Activated gamma-delta T cell treated with anti-CD3 and anti-CD28 coated beads, Interleukin-2, amount 50 U/mL, for 16 hours (primary cell): ENCODE data around the gene CXorf66.
"Not testable (repeated sequence)": the region's sequence is repeated elsewhere in the genome, so short reads cannot be mapped to it uniquely, and the experiment has no call there.

Experiments used
- DNase-seq: peaks from one replicate; pipeline ENCODE4 v3.0.0-alpha.2; 2020; ENCODE audit warnings: low read depth

CXorf66 gene, protein sequence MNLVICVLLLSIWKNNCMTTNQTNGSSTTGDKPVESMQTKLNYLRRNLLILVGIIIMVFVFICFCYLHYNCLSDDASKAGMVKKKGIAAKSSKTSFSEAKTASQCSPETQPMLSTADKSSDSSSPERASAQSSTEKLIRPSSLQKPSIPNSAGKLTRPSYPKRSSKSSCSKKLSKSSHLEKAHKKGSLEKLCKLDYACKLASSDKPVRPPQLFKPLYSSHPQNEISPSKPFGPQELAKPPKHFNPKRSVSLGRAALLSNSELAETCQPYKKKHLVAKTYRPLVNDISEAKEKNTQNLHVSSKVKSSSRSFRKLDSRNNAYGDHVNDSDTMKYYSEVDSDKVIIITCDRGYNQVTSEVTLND

DNA sequence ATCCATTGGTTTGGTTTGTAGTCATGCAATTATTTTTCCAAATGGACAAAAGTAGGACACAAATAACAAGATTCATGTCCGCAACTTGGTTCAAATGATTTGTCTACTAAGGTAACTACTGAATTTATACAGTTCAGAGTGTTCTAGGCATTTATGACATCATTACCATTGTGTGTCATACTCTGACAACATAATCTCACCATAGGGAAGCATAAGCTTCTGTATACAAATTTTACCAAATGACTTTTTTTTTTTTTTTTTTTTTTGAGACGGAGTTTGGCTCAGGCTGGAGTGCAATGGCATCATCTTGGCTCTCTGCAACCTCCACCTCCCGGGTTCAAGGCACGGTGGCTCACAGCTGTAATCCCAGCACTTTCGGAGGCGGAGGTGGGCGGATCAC is at the start of gene CXorf66:
CXorf66 (minus strand) TSS at position 101 of the 400 bp plus-strand sequence; CDS start at position 76, 25 bp downstream.
- DNase-seq, result no peak

DNA sequence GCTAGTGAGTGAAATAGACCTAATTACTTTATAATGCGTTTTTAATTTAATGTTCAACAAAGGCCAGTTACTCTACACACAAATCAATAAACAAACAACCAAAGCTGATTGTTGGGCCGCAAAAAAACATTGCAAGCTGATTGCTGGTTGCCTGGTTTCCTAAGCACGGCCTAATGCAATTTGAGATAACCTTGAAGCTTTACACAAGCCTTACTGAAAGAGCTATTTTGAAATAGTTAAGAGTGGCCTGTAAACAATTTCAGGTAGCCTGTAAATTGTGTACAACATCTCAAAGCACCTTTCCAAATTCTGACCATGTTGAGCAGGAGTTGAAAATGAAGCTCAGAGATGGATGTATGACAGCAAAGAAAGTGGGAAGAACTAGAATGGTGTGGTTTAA is 17.5 kb upstream of the CXorf66 start:
- no peak for DNase-seq

DNA sequence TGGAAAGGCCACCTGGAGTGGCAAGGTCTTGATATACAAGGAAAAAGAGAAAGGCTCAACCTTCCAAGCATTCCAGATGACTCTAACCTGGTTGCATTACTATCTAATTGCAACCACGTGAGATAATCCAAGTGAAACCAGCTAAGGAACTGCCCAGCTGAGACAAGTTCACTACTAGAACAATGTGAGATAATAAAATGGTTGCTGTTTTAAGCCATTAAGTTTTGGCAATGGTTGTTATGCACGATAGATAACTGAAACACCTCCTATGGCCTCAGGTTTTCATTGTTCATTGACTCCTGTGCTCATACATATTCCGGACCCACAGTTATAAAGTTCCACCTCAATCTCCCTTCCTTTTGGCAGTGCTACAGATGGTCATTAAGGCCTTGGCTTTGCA is 9.2 kb upstream of the CXorf66 start:
- no peak for DNase-seq

DNA sequence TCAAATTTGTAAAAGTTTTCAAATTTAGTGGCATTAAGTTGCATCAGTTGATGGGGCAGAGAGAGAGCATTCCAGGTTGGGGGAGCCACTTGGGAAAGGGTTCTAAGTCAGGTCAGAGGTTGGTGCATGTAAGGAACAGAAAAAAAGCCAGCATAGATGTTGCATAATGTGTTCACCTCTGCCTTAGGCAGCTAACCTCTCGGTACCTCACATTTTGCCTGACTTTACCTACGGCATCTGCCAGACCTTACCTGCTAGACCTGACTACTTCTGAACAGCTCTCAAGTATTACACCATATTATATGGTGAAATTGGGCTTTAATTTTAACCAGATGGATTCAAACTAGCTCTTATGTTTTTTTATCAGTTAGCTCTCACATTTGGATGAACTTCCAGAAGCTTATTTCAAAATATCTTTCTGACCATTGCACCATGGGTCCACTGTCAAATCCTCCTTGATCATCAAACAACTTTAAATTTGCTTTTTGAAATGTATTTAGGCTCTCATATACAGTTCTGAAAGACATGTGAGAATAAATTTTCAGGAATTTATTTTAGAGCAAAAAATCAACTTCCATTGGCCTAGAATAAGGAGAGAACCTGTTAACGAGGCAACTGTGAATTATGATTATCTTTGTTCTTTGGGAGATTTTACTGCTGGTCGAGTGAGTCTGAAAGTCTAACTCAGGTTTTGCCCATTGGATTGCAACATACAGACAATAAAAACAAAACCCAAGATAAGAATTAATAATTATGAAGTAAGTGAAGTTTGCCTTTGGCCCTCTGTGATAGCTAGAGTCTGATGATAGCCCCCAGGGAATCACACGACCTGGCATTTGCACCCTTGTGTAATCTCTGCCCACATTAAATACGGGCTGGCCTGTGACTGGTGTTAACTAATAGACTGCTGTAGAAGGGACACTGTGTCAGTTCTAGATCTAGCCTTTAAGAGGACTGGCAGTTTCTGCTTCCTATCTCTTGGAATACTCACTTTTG is 7.6 kb upstream of the CXorf66 start:
- no peak for DNase-seq

DNA sequence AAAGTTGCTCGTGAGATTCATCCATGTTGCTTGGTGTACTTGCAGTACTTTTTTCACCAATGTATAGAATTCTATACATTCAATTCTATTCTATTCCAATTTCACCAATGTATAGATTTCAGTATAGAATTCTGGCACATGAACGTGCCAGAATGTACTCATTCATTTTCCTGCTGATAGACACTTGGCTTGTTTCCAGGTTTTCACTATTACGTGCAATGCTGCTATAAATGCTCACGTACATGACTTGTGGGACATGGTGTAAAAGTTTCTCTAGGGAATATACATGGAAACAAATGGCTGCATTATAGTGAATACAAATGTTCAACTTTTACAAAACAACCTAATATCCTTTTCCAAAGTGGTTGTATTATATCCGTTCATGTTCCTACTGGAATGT is 6.8 kb upstream of the CXorf66 start:
- DNase-seq, result no peak

DNA sequence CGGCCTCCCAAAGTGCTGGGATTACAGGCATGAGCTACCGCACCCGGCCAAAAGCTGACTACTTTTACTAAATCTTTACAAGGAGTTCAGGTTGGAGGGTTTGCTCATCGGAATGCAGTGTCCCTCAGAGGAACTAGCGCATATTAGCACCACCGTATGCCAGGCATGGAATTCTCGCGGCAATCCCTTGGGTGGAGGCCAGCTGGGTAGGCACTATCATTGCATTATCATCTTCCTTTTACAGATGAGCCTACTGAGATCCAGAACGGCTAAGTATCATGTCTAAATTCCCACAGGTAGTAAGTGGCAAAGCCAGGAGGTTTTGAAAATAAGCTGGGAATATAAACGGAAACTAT is 6.1 kb upstream of the CXorf66 start:
- DNase-seq, result no peak

DNA sequence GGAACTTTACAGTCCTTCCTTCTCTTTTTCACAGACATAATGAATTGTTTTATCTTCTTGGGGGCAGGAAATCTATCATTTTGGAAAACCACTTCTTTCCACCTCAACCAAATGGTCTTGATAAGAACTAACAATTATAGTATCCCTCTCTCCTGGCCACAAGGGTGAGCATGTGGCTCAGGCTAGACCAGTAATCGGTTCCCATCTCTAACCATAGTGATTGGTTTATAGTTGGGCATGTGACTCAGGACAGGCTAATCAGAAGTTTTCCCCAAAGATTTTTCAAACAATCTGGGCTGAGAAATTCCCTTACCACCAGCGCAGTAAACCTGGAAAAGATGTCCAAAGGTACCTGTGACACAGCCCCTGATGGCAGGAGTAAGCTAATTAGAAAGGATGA is 4.0 kb upstream of the CXorf66 start:
- no peak for DNase-seq

DNA sequence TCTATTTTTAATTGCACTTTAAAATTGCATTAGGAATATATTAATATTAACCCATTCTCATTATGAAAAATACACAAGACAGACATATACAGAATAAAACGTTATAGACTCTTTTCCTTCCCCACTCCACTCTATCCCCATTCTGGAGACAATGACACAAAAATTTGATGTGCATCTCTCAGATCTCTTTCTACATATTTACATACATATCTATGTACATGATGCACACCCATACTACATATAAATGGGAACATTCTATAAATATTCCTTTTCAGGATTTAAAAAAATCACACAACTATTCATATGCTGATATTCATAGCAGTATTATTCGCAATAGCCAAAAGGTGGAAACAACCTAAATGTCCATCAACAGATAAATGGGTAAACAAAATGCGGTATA is 2.4 kb upstream of the CXorf66 start:
- no peak for DNase-seq

DNA sequence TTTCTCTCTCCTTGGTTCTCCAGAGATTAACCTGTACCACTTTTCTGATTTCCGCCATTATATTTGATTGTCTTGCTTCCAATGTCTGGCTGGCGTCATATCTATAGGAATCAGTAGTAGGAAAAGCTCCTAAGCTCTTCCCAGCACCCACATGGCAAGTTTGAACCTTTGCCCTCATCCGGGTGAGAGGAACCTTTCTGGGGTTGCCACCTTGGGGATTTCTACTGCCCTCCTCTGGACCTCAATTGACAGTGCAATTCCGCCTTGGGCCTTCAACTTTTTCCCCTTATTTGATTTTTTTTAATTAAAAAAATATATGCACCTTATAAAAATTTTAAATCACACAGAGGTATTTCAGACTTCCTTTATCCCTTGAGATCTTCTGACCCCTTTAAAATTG is 2.0 kb upstream of the CXorf66 start:
- no peak for DNase-seq

DNA sequence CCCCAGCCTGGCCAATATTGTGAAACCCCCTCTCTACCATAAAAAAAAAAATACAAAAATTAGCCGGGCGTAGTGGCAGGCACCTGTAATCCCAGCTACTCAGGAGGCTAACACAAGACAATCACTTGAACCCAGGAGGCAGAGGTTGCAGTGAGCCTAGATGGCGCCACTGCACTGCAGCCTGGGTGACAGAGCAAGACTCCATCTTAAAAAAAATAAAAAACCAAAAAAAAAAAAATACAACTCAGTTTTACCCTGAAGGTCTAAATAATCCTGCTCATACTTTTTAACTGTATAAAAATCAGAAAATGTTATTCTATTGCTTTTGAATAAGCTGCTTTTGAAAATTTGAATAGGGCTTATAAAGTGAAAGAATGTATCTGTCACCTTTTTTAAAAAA is 838 bp upstream of the CXorf66 start:
- DNase-seq, result not testable (repeated sequence)

DNA sequence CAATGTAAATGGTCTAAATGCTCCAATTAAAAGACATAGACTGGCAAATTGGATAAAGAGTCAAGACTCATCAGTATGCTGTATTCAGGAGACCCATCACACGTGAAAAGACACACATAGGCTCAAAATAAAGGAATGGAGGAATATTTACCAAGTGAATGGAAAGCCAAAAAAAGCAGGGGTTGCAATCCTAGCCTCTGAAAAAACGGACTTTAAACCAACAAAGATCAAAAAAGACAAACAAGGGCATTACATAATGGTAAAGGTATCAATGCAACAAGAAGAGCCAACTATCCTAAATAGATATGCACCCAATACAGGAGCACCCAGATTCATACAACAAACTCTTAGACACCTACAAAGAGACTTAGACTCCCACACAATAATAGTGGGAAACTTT is 4.2 kb downstream of the CXorf66 start:
- not testable (repeated sequence) for DNase-seq

DNA sequence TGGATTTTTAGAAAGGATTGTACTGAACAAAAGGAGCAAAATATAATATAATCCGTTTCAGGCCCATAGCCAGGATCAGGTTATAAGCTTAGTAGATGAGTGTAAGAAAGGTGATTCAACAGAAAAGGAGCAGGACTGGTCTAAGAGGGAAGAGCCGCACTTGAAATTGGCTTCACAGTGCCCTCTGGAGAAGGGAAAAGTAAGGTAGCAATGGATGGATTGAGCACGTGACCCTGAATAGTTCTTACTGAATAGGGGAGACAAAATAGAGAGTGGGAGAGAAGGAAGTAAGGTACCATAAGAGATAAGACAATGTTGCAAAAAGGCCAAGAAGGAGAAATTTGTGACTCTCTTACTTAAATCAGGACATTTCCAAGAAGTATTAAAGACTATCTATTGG is 15.6 kb downstream of the CXorf66 start:
- no peak for DNase-seq

DNA sequence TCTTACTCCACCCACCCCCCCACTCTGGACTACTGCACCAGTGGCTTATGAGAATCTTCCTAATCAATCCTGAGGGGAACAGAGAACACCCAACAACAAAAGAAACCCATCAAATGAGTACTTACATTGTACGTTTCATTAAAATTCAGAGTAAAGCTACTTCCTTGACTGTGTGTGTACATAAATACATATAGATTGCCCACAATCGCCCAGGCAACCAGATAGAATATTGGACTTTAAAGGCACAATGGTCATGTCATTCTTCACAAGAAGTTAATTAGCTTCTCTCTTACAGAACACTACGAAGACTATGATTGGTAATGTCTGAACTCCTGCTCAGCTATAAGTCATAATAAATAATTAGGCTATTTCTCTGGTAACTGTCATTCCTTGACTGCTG is 20.2 kb downstream of the CXorf66 start:
- no peak for DNase-seq

DNA sequence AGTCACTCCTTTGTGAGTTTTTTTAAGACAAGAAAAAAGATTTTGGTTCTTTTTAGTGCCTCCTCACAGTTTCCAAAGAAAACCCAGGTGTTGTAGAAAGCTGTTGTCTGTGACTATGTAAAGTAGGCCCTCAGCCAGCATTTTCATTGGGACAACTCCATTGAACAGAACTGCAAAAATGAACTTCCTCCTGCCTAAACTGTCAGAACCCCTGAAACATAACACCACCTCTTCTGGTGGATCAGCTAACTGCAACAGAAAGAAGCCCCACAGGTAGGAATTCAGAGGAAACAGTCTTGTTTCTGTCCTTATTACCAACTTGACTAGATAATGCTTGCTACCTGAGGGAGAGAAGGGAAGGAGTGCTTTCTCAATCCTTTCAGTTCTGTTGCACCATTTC is 29.1 kb downstream of the CXorf66 start:
- no peak for DNase-seq

DNA sequence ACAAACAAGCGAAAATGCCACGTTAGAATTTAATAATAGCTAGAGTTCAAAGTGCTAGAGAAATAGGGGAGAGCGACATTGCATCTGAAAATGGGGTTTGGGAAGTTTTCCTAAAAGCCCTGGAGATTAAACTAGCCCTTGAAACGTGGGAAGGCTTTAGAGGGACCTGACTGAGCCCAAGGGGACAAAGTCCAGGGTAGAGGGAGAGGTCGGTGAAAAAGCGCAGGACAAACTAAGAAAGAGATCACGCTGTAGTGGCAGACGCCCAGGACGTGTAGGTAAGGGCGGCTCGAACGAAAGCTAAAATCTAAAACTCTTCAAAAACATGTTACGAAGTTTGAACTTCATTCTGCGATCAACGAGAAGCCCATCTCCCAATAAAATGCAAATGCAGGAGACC is 31.4 kb downstream of the CXorf66 start:
- no peak for DNase-seq

DNA sequence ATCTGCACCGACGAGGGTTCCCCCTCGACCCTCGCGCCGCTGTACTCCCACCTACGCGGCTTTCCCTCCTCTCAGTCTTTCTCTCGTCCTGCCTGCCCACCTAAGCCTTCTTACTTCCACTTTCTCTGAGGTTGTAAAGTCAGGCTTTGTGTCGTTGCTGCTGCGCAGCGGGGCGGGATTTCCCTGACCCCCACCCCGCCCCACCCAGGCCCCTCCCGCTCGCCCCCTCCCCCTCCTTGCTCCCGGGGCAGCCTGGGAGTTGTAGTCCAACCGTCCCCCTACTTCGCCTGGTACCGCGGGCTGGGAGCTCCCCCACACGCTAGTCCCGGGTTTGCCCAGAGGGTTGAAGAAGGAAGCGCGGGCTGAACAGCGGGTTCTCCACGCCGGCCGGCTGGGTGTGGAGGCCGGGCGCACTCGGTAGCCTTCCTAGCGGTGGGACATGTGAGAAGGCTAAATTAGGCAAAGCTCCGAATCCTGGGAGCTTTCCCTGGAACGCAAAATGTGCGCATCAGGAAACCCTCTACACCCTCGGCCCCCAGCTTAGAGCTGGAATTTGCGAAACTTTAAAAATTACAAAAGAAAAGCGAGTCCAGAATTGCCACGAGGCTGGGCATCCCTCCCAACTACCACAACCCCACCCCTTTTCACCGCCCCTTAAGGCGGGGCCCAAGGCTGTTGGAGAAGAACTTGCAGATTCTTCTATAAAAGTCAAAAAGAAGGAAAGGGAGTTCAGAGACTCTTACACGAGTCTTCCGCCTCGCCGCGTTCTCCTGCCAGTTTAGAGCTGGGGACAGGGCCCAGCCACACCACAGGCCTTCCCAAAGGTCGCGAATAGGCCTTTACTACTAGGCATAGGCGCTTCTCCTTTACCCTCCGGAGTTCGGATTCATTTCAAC is 32.2 kb downstream of the CXorf66 start, which contains the start of gene ATP11C:
ATP11C (minus strand) TSS at position 153 of the 896 bp plus-strand sequence. CDS start 1,011 bp downstream, outside the sequence.
- DNase-seq, result peak; percentile 68

DNA sequence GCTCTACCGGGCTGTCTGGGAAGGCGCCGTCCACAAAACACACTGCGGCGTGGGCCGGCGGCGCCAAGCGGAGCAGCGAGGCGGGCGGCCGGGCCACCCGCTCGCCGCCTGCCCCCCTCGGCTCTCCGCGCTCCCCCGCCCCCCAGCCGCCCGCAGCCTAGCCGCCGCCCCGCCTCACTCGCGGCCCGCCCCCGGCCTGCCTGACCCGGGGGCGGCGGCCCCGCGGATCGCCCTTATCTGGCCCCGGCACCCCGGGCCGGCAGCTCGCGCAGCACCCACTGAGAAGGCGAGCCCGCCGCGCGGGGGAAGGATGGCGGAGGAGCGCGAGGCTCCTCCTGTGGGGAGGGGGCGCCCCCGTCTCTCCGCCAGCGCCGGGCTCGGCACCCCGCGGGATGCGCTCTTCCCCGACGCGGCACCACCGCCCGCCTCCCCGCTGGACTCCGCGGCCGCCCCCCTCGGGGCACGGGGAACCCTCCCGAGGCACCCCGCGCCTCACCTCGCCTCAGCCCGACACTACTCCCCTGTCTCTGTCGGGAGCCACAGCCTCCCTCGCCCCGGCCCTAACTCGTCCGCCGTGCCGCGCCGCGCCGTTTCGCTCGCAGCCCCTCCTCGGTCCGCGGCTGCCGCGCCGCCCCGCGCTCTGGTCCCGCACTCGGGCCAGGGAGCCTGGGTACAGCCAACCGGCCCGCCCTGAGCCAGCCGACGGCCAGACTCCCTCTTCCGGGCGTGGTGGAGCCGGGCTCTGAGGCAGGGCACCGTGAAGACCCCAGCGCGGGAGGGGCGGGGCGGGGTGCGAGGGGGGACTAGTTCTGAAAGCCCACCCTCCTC is 33.0 kb downstream of the CXorf66 start:
- DNase-seq, result peak; percentile 19

DNA sequence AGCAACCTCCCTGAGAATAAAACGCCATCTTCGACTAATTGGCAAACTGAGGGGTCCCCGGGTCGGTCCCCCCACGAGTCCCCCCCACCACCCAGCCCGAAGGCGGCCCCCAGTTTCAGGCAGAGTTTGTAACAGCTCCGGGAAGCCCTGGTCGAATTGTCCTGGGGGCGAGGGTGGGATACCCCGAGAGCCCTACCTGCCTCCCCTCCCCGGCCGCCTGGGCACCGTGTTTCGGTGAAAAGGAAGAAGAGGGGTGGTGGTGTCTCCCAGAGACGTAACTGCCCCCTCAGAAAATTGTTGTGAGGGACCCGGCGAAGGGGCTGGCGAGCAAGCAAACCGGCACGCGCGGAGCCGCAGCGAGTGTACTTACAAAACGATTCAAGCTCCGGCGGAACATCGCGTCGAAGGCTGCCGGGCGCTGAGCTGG is 33.7 kb downstream of the CXorf66 start:
- no peak for DNase-seq

DNA sequence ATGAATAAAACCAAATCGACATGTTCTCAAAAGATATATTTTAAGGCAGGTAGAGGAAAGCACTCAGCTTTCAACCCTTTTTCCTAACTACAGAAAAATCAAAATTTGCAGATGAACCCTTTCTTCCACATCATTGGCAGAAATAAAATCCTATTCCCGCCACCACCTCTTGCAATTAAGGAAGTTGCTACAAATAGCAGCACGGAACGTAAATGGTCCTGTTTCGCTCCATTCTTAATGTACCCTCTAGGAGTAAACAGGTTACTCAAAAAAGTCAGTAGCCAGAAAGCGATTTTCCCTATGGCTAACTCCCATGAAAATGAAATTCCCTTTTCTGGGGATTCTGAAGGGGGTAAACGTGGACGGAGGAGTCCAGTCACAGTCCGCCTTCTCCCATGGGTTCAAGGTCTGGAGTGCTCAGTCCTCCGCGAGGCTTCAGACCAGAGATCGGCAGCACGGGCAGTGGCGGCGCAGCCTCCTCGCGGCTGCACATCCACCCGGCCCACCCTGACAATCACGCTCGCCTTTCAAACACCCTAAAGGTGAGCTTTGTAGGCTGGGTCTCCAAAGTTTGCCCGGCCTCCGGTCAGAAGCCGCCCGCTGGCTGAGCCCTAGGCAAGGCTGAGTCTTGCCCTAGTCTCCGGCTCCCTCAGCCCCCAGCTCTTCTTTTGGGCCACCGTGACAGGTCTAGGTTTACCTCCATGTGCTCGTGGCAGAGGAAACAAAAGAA is 34.2 kb downstream of the CXorf66 start:
- DNase-seq, result peak; percentile 8

DNA sequence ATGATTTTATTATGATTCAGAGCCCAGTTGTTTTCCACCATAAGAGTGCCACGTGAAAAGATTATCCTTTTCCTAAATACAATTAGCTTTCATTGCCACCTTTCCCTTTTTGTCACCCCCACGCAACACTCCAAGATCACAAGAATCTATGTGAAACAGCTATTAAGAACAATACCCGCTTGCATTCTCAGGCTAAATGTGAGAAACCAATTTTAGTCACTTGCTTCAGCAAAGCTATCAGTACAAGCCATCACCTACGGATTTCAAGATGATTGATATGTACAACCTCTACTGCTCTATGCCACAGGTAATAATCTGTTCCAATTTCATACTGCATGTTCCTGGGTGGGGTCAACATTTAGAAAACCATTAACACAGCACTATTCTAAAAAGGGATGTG is 34.9 kb downstream of the CXorf66 start:
- no peak for DNase-seq
